HG03280 (cell line): Measurements from ENCODE around the gene SHBG.
A peak's percentile ranks its signal among the peaks of the same experiment; 100 is the strongest.
"Not testable (repeated sequence)": the region's sequence is repeated elsewhere in the genome, so short reads cannot be mapped to it uniquely, and the experiment has no call there.

Source experiments
- ATAC-seq: cut with Tn5 transposase; IDR thresholded peaks from one replicate; pipeline ENCODE4 v1.9.1; 2021; ENCODE audit warnings: mild to moderate bottlenecking, moderate library complexity; ENCODE audit not compliant: unreplicated experiment

The SHBG gene

GRCh38 chr17:7611635-7612293 is 18.2 kb upstream of the SHBG start:
- ATAC-seq, result no peak

- no peak for ATAC-seq
Measured at GRCh38 chr17:7612294-7612640, 17.7 kb upstream of the SHBG start.

- no peak for ATAC-seq
Measured at GRCh38 chr17:7613769-7614424, 16.0 kb upstream of the SHBG start.

GRCh38 chr17:7614425-7615264 is 15.3 kb upstream of the SHBG start, which contains the start of gene FXR2:
TSS of gene FXR2 (minus strand) at chr17:7614897. CDS start at chr17:7614532, 365 bp downstream.
- peak; percentile 87 for ATAC-seq

- no peak for ATAC-seq
Measured at GRCh38 chr17:7615265-7615747, 14.6 kb upstream of the SHBG start.

- ATAC-seq, result no peak
Measured at GRCh38 chr17:7618608-7619007, 11.3 kb upstream of the SHBG start.

- ATAC-seq, result no peak
Measured at GRCh38 chr17:7620835-7621234, 9.1 kb upstream of the SHBG start.

GRCh38 chr17:7623661-7624060 is 6.3 kb upstream of the SHBG start:
- no peak for ATAC-seq

- ATAC-seq, result not testable (repeated sequence)
Measured at GRCh38 chr17:7625749-7626148, 4.2 kb upstream of the SHBG start.

GRCh38 chr17:7626307-7626706 is 3.6 kb upstream of the SHBG start:
- ATAC-seq, result no peak

- ATAC-seq, result peak; percentile 5
Measured at GRCh38 chr17:7626956-7627249, 3.0 kb upstream of the SHBG start.

GRCh38 chr17:7627250-7628121 is 2.4 kb upstream of the SHBG start, which contains the start of gene SAT2:
TSS of gene SAT2 (minus strand) at chr17:7627821. CDS start at chr17:7627635, 186 bp downstream.
- peak; percentile 82 for ATAC-seq

- no peak for ATAC-seq
Measured at GRCh38 chr17:7631398-7632380, 1.8 kb downstream of the SHBG start.

- ATAC-seq, result no peak
Measured at GRCh38 chr17:7632492-7632894, 2.6 kb downstream of the SHBG start.

GRCh38 chr17:7633093-7633492 is 3.2 kb downstream of the SHBG start:
- ATAC-seq, result no peak

GRCh38 chr17:7634384-7634783 is 4.4 kb downstream of the SHBG start:
- no peak for ATAC-seq

- ATAC-seq, result no peak
Measured at GRCh38 chr17:7636163-7636562, 6.2 kb downstream of the SHBG start.

- no peak for ATAC-seq
Measured at GRCh38 chr17:7640783-7641182, 10.8 kb downstream of the SHBG start.

GRCh38 chr17:7641635-7642034 is 11.7 kb downstream of the SHBG start:
- not testable (repeated sequence) for ATAC-seq

GRCh38 chr17:7644775-7645174 is 14.8 kb downstream of the SHBG start:
- ATAC-seq, result no peak
